A549 (cell line): ENCODE measurements around the gene NRXN2. TPM values are rescaled to one million over a fixed set of nuclear protein-coding genes. Genes with fewer than 3 reads are reported as not detected.
A peak's percentile ranks its signal among the peaks of the same experiment; 100 is the strongest.

Source experiments
- ATAC-seq, 2 experiments: fragments of 200-7000 bp in 1 of 2; fragments of >200 bp in 1 of 2; cut with Nextera tagmentation in 1 of 2; cut with Tn5 transposase in 1 of 2; 3 replicates each; pipeline versions ENCODE4 v1.8.0 to v1.9.1; 2018 to 2020; ENCODE audit warnings: mild to moderate bottlenecking in 1 of 2, moderate library complexity in 1 of 2
- CTCF ChIA-PET: fragments of 300-600 bp; sonication (Branson Sonifier 250); formaldehyde crosslinking; extraction: SDS; loops from one replicate; lab custom pipeline; 2021; ENCODE audit warnings: antibody characterized with exemption, inconsistent platforms; lab: Yijun Ruan, JAX
- POLR2A ChIA-PET: fragments of 350-600 bp; formaldehyde crosslinking; extraction: SDS; loops from one replicate; lab custom pipeline; 2021; ENCODE audit warnings: antibody characterized with exemption, inconsistent platforms; lab: Yijun Ruan, JAX
- DNase-seq, 2 experiments: peaks; one replicate each; pipeline versions ENCODE4 v3.0.0 to v3.0.0-alpha.2; 2011 to 2016; ENCODE audit warnings: low read depth in 1 of 2, low spot score in 1 of 2
- FAIRE-seq: peaks from 2 replicates; lab custom pipeline; 2011; peaks lifted over from hg19 to GRCh38; lab: Jason Lieb, UNC
- H3K27ac ChIP-seq, 2 experiments: fragments of >200 bp; sonication (Bioruptor Twin); formaldehyde crosslinking; 3 replicates each; pipeline ENCODE4 v1.5.1; 2016 to 2017
- H3K4me1 ChIP-seq: fragments of >200 bp; sonication (Bioruptor Twin); formaldehyde crosslinking; 3 replicates; pipeline ENCODE4 v1.6.1; 2016
- H3K4me2 ChIP-seq: fragments of >200 bp; sonication (Bioruptor Twin); formaldehyde crosslinking; 3 replicates; pipeline ENCODE4 v1.6.1; 2016
- H3K4me3 ChIP-seq: fragments of >200 bp; sonication (Bioruptor Twin); formaldehyde crosslinking; 3 replicates; pipeline ENCODE4 v1.5.1; 2016
- H3K9me3 ChIP-seq: fragments of >200 bp; sonication (Bioruptor Twin); formaldehyde crosslinking; 3 replicates; pipeline ENCODE4 v1.6.1; 2016
- BHLHE40 ChIP-seq: IDR thresholded peaks from 2 replicates; pipeline ENCODE4 v1.6.1; 2012; ENCODE audit warnings: low read depth, low read length, inconsistent platforms
- CEBPB ChIP-seq, 2 experiments: fragments of >200 bp in 1 of 2; sonication (Bioruptor Twin) in 1 of 2; formaldehyde crosslinking in 1 of 2; IDR thresholded peaks; 2 replicates each; pipeline ENCODE4 v1.6.1; 2012 to 2016
- CHD2 ChIP-seq: fragments of 150-350 bp; IDR thresholded peaks from 2 replicates; pipeline ENCODE4 v1.6.1; 2014; ENCODE audit warnings: low read length; ENCODE audit not compliant: partially characterized antibody
- ESRRA ChIP-seq: fragments of 150-350 bp; IDR thresholded peaks from 2 replicates; pipeline ENCODE4 v1.6.1; 2014; ENCODE audit warnings: mild to moderate bottlenecking, low read length, borderline replicate concordance
- FOXS1 ChIP-seq: fragments of 250-450 bp; sonication (Bioruptor Pico); IDR thresholded peaks from 2 replicates; pipeline ENCODE4 v1.5.0; 2020; ENCODE audit warnings: mild to moderate bottlenecking, moderate library complexity
- HOXB5 ChIP-seq: fragments of 250-450 bp; sonication (Bioruptor Pico); IDR thresholded peaks from 2 replicates; pipeline ENCODE4 v1.5.0; 2020; ENCODE audit warnings: mild to moderate bottlenecking, moderate library complexity
- KDM1A ChIP-seq: fragments of 200-600 bp; sonication (generic); IDR thresholded peaks from 2 replicates; pipeline ENCODE4 v1.6.1; 2016; ENCODE audit warnings: low read depth, mild to moderate bottlenecking
- MAFK ChIP-seq: fragments of 450-650 bp; IDR thresholded peaks from 2 replicates; pipeline ENCODE4 v1.6.1; 2014; ENCODE audit not compliant: partially characterized antibody
- NPAS2 ChIP-seq: fragments of 250-450 bp; sonication (Bioruptor Pico); IDR thresholded peaks from 2 replicates; pipeline ENCODE4 v1.8.0; 2022; ENCODE audit warnings: mild to moderate bottlenecking, moderate library complexity, borderline replicate concordance
- POLR2A ChIP-seq: IDR thresholded peaks from 2 replicates; pipeline ENCODE4 v1.6.1; 2012; ENCODE audit warnings: mild to moderate bottlenecking, low read length
- RAD21 ChIP-seq, 2 experiments: fragments of >200 bp in 1 of 2; sonication (Bioruptor Twin) in 1 of 2; formaldehyde crosslinking in 1 of 2; IDR thresholded peaks in 1 of 2; conservative IDR thresholded peaks in 1 of 2; 2 replicates in 1 of 2; 3 replicates in 1 of 2; pipeline ENCODE4 v1.6.1; 2012 to 2018; ENCODE audit warnings: inconsistent platforms in 1 of 2
- RFX5 ChIP-seq: fragments of 450-650 bp; IDR thresholded peaks from 2 replicates; pipeline ENCODE4 v1.7.1; 2014; ENCODE audit warnings: antibody characterized with exemption, mild to moderate bottlenecking, moderate library complexity
- RNF2 ChIP-seq: fragments of 200-600 bp; sonication (generic); IDR thresholded peaks from 2 replicates; pipeline ENCODE4 v1.6.1; 2016; ENCODE audit warnings: low read depth, mild to moderate bottlenecking, antibody characterized with exemption, moderate library complexity, borderline replicate concordance
- SMC3 ChIP-seq: fragments of >200 bp; sonication (Bioruptor Twin); formaldehyde crosslinking; IDR thresholded peaks from 3 replicates; pipeline ENCODE4 v1.6.1; 2018; ENCODE audit warnings: inconsistent platforms
- SREBF2 ChIP-seq: fragments of 450-650 bp; IDR thresholded peaks from 2 replicates; pipeline ENCODE4 v1.6.1; 2014; ENCODE audit warnings: mild to moderate bottlenecking, moderate library complexity
- WGBS: methylation state at CpG from one replicate; pipeline ENCODE4 v1.1.6; 2017; ENCODE audit errors: missing lambda C conversion rate; 5-methylcytosine and 5-hydroxymethylcytosine counted together
- polyA plus RNA-seq, 4 experiments: library from polyadenylated mRNA; depleted of rRNA in 3 of 4; stranded (reverse); fragments of >200 nt; fragmentation: RNase III in 1 of 4; extraction: RNeasy Plus Mini Kit Qiagen cat#74134 plus additional on column Dnase treatment in 1 of 4; gene quantifications; 2 replicates in 3 of 4; 3 replicates in 1 of 4; pipeline ENCODE4 v1.2.3, GENCODE V29; 2011 to 2017
- TF ChIP-seq, protein P1 (sequence below): fragments of >200 bp; sonication (Bioruptor Twin); formaldehyde crosslinking; IDR thresholded peaks from 3 replicates; pipeline ENCODE4 v1.5.1; 2016
- TF ChIP-seq, protein P2 (sequence below): fragments of >200 bp; sonication (Bioruptor Twin); formaldehyde crosslinking; IDR thresholded peaks from 2 replicates; pipeline ENCODE4 v1.6.1; 2016
- TF ChIP-seq, protein P3 (sequence below): IDR thresholded peaks from 2 replicates; pipeline ENCODE4 v1.6.1; 2012; ENCODE audit warnings: low read depth, borderline replicate concordance

NRXN2 gene
- polyA plus RNA-seq, 2 of the 4 experiments (the other 2 are of a cell fraction): 0.04 TPM; not detected in 1

DNA sequence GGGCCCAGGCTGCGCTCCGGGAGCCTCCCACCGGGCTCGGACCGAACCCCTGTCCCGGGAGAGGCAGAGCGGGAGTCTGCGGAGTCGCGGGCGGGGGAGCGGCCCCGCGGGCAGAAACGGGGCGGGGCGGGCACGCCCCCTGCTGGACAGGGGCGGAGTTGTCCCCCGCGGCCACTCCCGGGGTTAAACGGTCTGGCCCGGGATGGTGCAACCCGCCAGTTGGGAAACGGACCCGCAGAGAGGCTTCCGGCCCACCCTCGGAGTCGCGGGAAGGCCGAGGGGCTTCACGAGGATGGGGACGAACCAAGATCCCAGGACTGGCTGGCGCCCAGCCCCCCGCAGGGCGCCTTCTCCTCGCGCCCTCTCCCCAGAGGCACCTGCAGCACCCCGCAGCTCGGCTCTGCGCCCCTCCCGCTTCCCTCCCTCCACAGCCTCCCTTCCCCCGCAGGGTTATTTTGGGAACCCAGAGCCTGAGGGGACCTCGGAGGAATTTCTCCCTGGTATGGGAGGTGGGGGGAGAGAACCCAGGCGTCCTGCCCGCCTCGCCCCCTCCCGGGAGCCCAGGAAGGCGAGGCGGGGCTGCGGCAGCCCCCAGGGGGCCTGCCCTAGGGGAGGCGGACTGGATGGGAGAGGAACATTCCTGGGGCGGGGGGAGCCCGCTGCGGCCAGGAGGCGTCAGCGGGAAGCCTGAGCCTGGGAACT, 20.0 kb upstream of the NRXN2 start:
- ATAC-seq (peak; percentile 35 to 74), DNase-seq (peak; percentile 48 to 92), FAIRE-seq (no peak)
- Histone ChIP-seq H3K4me1 (peaks cover 28% of the 10 kb centered on the region), H3K4me2 (peak overlapping the region; percentile 99), H3K4me3 (peak overlapping the region; percentile 61), H3K9me3 (no peaks in the 10 kb centered on the region), H3K27ac (peak overlapping the region; percentile 62 to 83)
- under 1% methylated on average over 25 of the region's 58 CpGs for WGBS
- POLR2A ChIA-PET: no interaction called here
- TF ChIP-seq, protein P1, sequence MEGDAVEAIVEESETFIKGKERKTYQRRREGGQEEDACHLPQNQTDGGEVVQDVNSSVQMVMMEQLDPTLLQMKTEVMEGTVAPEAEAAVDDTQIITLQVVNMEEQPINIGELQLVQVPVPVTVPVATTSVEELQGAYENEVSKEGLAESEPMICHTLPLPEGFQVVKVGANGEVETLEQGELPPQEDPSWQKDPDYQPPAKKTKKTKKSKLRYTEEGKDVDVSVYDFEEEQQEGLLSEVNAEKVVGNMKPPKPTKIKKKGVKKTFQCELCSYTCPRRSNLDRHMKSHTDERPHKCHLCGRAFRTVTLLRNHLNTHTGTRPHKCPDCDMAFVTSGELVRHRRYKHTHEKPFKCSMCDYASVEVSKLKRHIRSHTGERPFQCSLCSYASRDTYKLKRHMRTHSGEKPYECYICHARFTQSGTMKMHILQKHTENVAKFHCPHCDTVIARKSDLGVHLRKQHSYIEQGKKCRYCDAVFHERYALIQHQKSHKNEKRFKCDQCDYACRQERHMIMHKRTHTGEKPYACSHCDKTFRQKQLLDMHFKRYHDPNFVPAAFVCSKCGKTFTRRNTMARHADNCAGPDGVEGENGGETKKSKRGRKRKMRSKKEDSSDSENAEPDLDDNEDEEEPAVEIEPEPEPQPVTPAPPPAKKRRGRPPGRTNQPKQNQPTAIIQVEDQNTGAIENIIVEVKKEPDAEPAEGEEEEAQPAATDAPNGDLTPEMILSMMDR: peak; percentile 85
- TF ChIP-seq CHD2 (no peak), BHLHE40 (no peak), ESRRA (no peak), KDM1A (no peak), SREBF2 (no peak), FOXS1 (CRISPR knock-in tag) (no peak), SMC3 (peak; percentile 54), CEBPB (IDR thresholded peaks at IDR 0.05) (peak; percentile 64 to 79; a peak in 3 of 4 replicates), RFX5 (no peak), NPAS2 (CRISPR knock-in tag) (no peak), RNF2 (peak; percentile 90; the same call in 1 of the 2 replicates), RAD21 (conservative IDR thresholded peaks at IDR 0.05 in 1 of 2, IDR thresholded peaks at IDR 0.05 in 1 of 2) (peak; percentile 38 to 68), POLR2A (no peak)
- TF ChIP-seq, protein P2, sequence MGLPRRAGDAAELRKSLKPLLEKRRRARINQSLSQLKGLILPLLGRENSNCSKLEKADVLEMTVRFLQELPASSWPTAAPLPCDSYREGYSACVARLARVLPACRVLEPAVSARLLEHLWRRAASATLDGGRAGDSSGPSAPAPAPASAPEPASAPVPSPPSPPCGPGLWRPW: 0 out of 2 replicates have a peak, but pooled peaks have one; percentile 20
- CTCF ChIA-PET: interaction anchor here (0.7 to 7.2 kb wide), 28 partner anchors 12 to 438 kb away, joined by 3 to 104 read pairs (median 4); partner anchors contain the start of genes MAP4K2 and PYGM

DNA sequence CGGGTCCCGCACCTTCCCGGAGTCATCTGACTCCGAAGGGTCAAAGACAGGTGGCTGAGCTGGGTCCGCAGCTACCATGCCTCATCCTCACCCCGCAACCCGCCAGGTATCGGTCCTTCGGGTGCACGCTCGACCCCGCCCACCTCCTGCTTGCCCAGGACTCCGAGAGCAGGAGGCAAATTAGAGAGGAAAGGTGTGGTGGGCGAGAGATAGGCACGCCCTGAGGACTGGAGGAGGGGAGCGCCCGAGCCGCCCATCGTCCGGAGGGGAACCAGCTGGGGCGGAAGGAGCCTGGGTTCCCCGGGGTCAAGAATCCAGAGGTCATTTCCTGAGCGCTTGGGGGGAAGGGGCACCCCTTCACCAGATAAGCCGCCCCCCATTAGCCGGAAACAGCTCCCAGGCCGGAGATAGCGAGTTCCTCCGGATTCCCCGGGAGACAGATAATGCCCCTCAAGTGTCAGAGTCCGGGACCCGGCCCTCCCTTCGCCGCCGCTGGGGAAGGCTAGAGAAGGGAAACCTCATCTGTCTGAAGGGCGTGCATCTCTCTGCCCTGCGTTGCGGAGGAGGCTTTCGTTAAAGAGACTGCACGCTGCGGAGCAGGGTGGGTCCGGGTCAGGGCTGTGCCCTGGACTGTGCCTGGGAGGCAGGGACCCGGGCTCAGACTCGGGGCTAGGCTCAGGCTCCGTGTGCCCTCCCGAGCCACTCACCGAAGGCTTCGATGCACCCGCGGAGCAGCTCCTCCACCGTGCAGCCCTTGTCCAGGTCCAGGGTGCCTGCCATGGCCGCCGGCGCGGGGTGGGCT, 19.3 kb upstream of the NRXN2 start:
- peak overlapping the region; percentile 61 for H3K4me3 ChIP-seq
- POLR2A ChIA-PET: no interaction called here
- TF ChIP-seq RAD21 (conservative IDR thresholded peaks at IDR 0.05 in 1 of 2, IDR thresholded peaks at IDR 0.05 in 1 of 2) (no peak), BHLHE40 (no peak), HOXB5 (0 out of 2 replicates have a peak, but pooled peaks have one; percentile 27), MAFK (no peak), SMC3 (no peak)
- TF ChIP-seq, protein P3, sequence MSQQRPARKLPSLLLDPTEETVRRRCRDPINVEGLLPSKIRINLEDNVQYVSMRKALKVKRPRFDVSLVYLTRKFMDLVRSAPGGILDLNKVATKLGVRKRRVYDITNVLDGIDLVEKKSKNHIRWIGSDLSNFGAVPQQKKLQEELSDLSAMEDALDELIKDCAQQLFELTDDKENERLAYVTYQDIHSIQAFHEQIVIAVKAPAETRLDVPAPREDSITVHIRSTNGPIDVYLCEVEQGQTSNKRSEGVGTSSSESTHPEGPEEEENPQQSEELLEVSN: no peak
- TF ChIP-seq, all 56 proteins: peak for 1
- ATAC-seq (peak; percentile 15 to 35), FAIRE-seq (no peak), DNase-seq (no peak)
- CTCF ChIA-PET: interaction anchor here (0.5 to 7.2 kb wide), 24 partner anchors 12 to 438 kb away, joined by 3 to 104 read pairs (median 4); partner anchors contain the start of genes MAP4K2, PYGM and ZNHIT2
- Histone ChIP-seq H3K4me1 (peaks cover 28% of the 10 kb centered on the region), H3K4me2 (peak overlapping the region; percentile 99), H3K27ac (peak overlapping the region; percentile 62 to 83; a peak in 5 of 6 replicates), H3K9me3 (no peaks in the 10 kb centered on the region)
- 46% methylated on average over 49 of the region's 54 CpGs for WGBS
